Ascending aorta (tissue), 2 donors: ENCODE measurements around the gene CDC14B. TPM values are rescaled to one million over a fixed set of nuclear protein-coding genes. Genes with fewer than 3 reads are reported as not detected.
A peak's percentile ranks its signal among the peaks of the same experiment; 100 is the strongest.
"Not testable (repeated sequence)": the region's sequence is repeated elsewhere in the genome, so short reads cannot be mapped to it uniquely, and the experiment has no call there.

Experiments used
- DNase-seq, 2 donors: peaks; one replicate each; pipeline ENCODE4 v3.0.0-alpha.2; 2019; ENCODE audit warnings: low spot score in 2 of 2
- H3K27ac ChIP-seq, 2 donors: fragments of 200-600 bp; sonication (generic); one replicate each; pipeline ENCODE4 v1.5.1; 2016 to 2017; ENCODE audit warnings: mild to moderate bottlenecking in 1 of 2
- H3K27me3 ChIP-seq: fragments of 200-600 bp; sonication (generic); one replicate; pipeline ENCODE4 v1.5.1; 2017
- H3K36me3 ChIP-seq, 2 donors: fragments of 200-600 bp; sonication (generic); one replicate each; pipeline ENCODE4 v1.5.1; 2016
- H3K4me1 ChIP-seq, 2 donors: fragments of 200-600 bp; sonication (generic); one replicate each; pipeline ENCODE4 v1.5.1; 2016 to 2017; ENCODE audit warnings: mild to moderate bottlenecking in 1 of 2
- H3K4me3 ChIP-seq, 2 donors: fragments of 200-600 bp; sonication (generic); one replicate each; pipeline ENCODE4 v1.5.1; 2016 to 2017; ENCODE audit warnings: mild to moderate bottlenecking in 1 of 2
- H3K9me3 ChIP-seq, 2 donors: fragments of 200-600 bp; sonication (generic); one replicate each; pipeline ENCODE4 v1.5.1; 2016
- CTCF ChIP-seq, 3 experiments: fragments of 200-600 bp in 2 of 3; fragments of 450-650 bp in 1 of 3; sonication (generic) in 2 of 3; IDR thresholded peaks; one replicate each; pipeline ENCODE4 v1.5.1; 2016 to 2019; ENCODE audit warnings: antibody characterized with exemption in 3 of 3, mild to moderate bottlenecking in 1 of 3, moderate library complexity in 1 of 3
- intact Hi-C: fragments of 100-400 bp; cut with DNase I; formaldehyde crosslinking; loops from one replicate; pipeline ENCODE4 v1.15.1; 2023
- total RNA-seq: library from RNA; depleted of rRNA; stranded (reverse); fragments of >200 nt; gene quantifications from one replicate; pipeline ENCODE4 v1.1.0, GENCODE V29; 2016

The CDC14B gene
- total RNA-seq, 1 donor from 2014 or later = 47.8 TPM

GRCh38 chr9:96509848-96510247 is 109.8 kb downstream of the CDC14B start:
- intact Hi-C loops = no loop called here
- peaks cover 8 to 50% of the 10 kb centered on the region in 2 donors for H3K4me1 ChIP-seq
- H3K9me3 ChIP-seq = no peaks in the 10 kb centered on the region
- no peak for DNase-seq
- H3K27ac ChIP-seq = peak overlapping the region; percentile 77 to 85
- no peak overlapping the region for H3K4me3 ChIP-seq
- no peak for TF ChIP-seq CTCF (IDR thresholded peaks at IDR 0.05)
- no peaks in the 10 kb centered on the region for H3K27me3 ChIP-seq
- H3K36me3 ChIP-seq = peaks cover 4 to 5% of the 10 kb centered on the region in 2 donors

- intact Hi-C loops = no loop called here
- H3K36me3 ChIP-seq = peaks cover 5 to 6% of the 10 kb centered on the region in 2 donors
- no peaks in the 10 kb centered on the region for H3K27me3 ChIP-seq
- peaks cover 6 to 50% of the 10 kb centered on the region in 2 donors for H3K4me1 ChIP-seq
- no peak for TF ChIP-seq CTCF (IDR thresholded peaks at IDR 0.05)
- peak in 1 of 2 donors; percentile 64 for DNase-seq
- peak overlapping the region in 1 of 2 donors; percentile 2 for H3K4me3 ChIP-seq
- no peaks in the 10 kb centered on the region for H3K9me3 ChIP-seq
- H3K27ac ChIP-seq = peak overlapping the region; percentile 77 to 85
Measured at GRCh38 chr9:96509026-96509425, 110.6 kb downstream of the CDC14B start.

GRCh38 chr9:96508227-96508940 is 111.3 kb downstream of the CDC14B start:
- intact Hi-C loops = no loop called here
- DNase-seq = peak in 1 of 2 donors; percentile 57
- Histone ChIP-seq H3K4me3 (peak overlapping the region in 1 of 2 donors; percentile 2), H3K9me3 (no peaks in the 10 kb centered on the region), H3K4me1 (peaks cover 6 to 44% of the 10 kb centered on the region in 2 donors), H3K27me3 (no peaks in the 10 kb centered on the region), H3K36me3 (peaks cover 5 to 6% of the 10 kb centered on the region in 2 donors), H3K27ac (peak overlapping the region; percentile 77 to 85)
- no peak for TF ChIP-seq CTCF (IDR thresholded peaks at IDR 0.05)

GRCh38 chr9:96505316-96505991 is 114.2 kb downstream of the CDC14B start:
- TF ChIP-seq CTCF (IDR thresholded peaks at IDR 0.05) = no peak

GRCh38 chr9:96503918-96504317 is 115.7 kb downstream of the CDC14B start:
- intact Hi-C loops = no loop called here
- Histone ChIP-seq H3K4me3 (no peak overlapping the region), H3K27me3 (no peaks in the 10 kb centered on the region), H3K4me1 (peaks cover 5 to 32% of the 10 kb centered on the region in 2 donors), H3K27ac (no peak overlapping the region), H3K9me3 (no peaks in the 10 kb centered on the region), H3K36me3 (peaks cover 0 to 5% of the 10 kb centered on the region in 2 donors)
- peak in 1 of 2 donors; percentile 47 for DNase-seq
- TF ChIP-seq CTCF (IDR thresholded peaks at IDR 0.05) = no peak

More at GRCh38 chr9:96505316-96505991, 114.2 kb downstream of the CDC14B start:
- peak overlapping the region; percentile 53 to 58 for H3K27ac ChIP-seq
- H3K27me3 ChIP-seq = no peaks in the 10 kb centered on the region
- intact Hi-C loops = no loop called here
- H3K4me3 ChIP-seq = no peak overlapping the region
- no peaks in the 10 kb centered on the region for H3K9me3 ChIP-seq
- peak in 1 of 2 donors; percentile 71 for DNase-seq
- peaks cover 0 to 5% of the 10 kb centered on the region in 2 donors for H3K36me3 ChIP-seq
- peaks cover 6 to 42% of the 10 kb centered on the region in 2 donors for H3K4me1 ChIP-seq

GRCh38 chr9:96503374-96503748 is 116.3 kb downstream of the CDC14B start:
- H3K27me3 ChIP-seq, H3K27ac ChIP-seq, H3K9me3 ChIP-seq, intact Hi-C loops, DNase-seq, H3K4me3 ChIP-seq, H3K36me3 ChIP-seq: not testable (repeated sequence)
- peaks cover 0 to 26% of the 10 kb centered on the region in 2 donors for H3K4me1 ChIP-seq
